ENCODE results near the gene EVX2. TPM values are rescaled to one million over a fixed set of nuclear protein-coding genes. Genes with fewer than 3 reads are reported as not detected.
A peak's percentile ranks its signal among the peaks of the same experiment; 100 is the strongest.

EVX2 gene
- total RNA-seq, 4 donors from 2014 or later, result not detected

DNA sequence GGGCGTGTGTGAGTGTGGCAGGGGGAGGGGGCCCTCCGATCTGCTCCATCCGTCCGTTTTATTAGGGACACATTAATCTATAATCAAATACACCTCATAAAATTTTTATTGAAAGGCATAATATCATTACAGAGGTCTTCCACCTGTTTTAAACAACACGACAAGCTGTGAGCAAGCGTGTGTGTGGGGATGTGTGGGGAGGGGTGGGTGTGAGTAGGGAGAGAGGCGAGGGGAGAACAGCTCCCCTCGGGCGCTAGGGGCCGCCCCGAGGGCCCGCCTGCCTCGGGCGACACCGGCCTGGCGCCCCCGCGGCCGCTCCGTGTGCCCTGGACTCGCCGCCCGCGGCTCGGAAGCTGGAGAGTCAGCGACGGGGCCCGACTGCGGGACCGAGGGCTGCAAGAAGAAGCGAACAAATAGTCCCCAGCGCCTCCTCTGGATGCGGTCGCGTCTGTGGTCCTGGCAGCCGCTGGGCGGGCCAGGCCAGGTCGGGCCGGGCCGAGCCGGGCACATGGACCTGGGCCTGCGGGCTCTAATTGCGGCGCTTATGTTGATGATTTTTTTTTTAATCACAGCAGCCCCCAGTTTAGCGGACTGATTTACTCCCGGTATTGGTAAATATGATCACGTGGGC is 38.4 kb upstream of the EVX2 start:
- peak overlapping the region in 1 of 3 donors; percentile 28 for H3K4me3 ChIP-seq (replicated peaks in 1 of 3)
- no peak for TF ChIP-seq POLR2A (IDR thresholded peaks at IDR 0.05)
- TF ChIP-seq, protein P1, sequence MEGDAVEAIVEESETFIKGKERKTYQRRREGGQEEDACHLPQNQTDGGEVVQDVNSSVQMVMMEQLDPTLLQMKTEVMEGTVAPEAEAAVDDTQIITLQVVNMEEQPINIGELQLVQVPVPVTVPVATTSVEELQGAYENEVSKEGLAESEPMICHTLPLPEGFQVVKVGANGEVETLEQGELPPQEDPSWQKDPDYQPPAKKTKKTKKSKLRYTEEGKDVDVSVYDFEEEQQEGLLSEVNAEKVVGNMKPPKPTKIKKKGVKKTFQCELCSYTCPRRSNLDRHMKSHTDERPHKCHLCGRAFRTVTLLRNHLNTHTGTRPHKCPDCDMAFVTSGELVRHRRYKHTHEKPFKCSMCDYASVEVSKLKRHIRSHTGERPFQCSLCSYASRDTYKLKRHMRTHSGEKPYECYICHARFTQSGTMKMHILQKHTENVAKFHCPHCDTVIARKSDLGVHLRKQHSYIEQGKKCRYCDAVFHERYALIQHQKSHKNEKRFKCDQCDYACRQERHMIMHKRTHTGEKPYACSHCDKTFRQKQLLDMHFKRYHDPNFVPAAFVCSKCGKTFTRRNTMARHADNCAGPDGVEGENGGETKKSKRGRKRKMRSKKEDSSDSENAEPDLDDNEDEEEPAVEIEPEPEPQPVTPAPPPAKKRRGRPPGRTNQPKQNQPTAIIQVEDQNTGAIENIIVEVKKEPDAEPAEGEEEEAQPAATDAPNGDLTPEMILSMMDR (IDR thresholded peaks at IDR 0.05), result no peak
- H3K36me3 ChIP-seq, result no peaks in the 10 kb centered on the region
- H3K27me3 ChIP-seq, result peaks cover 75% of the 10 kb centered on the region
- DNase-seq, result no peak
- intact Hi-C loops (cut with DNase I), result loop anchor here (10.0 kb wide), 1 partner anchor 1023 kb away; no protein-coding TSS in a partner anchor
- 5 to 6% methylated on average over 12 to 20 of the region's 47 CpGs for WGBS, 2 donors
- peaks cover 0 to 15% of the 10 kb centered on the region in 2 donors for H3K4me1 ChIP-seq
- peak overlapping the region in 1 of 3 donors; percentile 51 for H3K27ac ChIP-seq
- no peaks in the 10 kb centered on the region for H3K9me3 ChIP-seq

DNA sequence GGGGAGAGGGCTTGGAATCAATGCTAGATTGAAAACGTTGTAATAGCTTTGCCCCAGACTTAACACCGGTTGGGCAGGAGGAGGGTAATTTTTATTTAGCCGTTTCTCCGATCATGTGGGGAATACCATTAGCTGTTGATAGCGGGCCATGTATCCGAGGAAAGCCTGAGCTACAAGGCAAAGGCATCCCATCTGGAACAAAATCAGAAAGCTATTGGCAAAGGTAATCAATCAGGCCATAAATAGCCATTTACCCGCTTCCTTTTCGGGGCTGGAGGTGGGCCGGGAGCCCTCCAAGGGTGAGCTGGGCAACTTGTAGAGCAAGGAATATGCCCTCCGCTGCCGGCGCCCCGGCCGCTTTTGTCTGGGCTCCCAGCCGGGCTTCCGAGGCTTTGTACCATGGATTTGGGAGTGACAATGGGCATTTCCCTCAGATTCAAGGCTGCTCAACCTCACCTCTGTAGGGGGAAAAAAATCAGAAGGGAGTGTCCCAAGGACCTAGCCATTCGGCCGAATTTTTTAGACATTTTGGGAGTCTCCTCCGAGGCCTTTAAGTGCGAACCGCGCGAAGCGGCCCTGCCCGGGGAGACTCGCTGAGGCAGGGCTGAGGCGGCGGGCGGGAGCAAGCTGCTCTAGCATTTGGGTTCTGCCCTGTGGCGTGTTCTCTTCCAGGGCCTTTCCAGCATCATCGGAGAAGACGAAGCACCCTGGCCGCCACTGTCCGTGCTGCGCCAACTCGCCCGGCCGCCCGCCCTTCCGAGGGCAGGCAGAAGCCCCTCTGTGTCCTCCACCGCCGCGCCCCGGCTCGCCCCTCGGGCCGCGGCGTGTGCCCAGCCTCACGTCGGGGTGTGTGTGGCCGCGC is 37.7 kb upstream of the EVX2 start:
- WGBS, 2 donors, result 8 to 13% methylated on average over 25 to 30 of the region's 53 CpGs
- peak overlapping the region in 1 of 3 donors; percentile 11 for H3K27ac ChIP-seq
- peak overlapping the region in 1 of 3 donors; percentile 28 for H3K4me3 ChIP-seq (replicated peaks in 1 of 3)
- H3K27me3 ChIP-seq, result peaks cover 75% of the 10 kb centered on the region
- H3K9me3 ChIP-seq, result no peaks in the 10 kb centered on the region
- intact Hi-C loops (cut with DNase I), result loop anchor here (10.0 kb wide), 1 partner anchor 1023 kb away; no protein-coding TSS in a partner anchor
- peaks cover 0 to 15% of the 10 kb centered on the region in 2 donors for H3K4me1 ChIP-seq
- TF ChIP-seq, protein P1 (IDR thresholded peaks at IDR 0.05), result no peak
- TF ChIP-seq POLR2A (IDR thresholded peaks at IDR 0.05), result no peak
- DNase-seq, result no peak
- no peaks in the 10 kb centered on the region for H3K36me3 ChIP-seq

DNA sequence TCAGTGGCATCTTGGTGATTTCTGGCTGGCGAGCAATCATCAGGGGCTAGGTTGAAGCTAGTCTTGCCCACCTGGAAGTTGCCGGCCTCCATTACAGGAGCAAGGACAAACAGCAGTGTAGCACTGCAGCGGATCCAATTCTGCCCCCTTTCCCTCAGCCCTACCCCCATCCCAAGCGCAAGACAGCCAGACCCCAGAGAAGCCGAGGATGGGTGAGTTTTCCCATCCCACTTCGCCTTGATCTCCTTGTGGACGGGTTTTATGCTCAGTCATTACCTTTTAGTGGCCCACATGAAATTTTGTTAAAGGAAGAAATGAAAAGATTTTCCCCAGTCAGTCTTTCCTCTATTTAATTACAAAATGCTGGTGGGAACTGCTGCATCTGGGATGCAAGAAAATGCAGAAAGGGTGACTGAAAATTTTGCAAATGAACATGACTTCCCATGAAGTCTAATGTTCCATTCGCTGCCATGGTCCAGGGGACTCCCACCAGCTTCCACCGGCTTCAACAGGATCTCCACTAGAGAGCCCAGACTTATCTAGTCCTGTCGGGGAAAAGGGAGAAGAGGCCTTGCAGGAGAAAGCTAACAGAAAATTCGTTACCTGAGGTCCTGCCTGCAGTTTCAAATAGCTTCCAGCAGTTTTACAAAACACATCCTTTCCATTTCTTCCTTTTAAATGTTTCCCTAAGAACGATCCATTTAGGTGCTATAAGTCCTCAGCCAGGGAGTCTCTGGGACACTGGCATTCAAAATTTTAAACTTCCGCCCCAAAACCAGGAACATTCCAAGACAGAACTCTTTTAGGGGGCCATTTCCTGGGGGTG is 36.8 kb upstream of the EVX2 start:
- H3K27ac ChIP-seq, result no peak overlapping the region
- 16 to 25% methylated on average over 13 of the region's 13 CpGs for WGBS, 2 donors
- TF ChIP-seq, protein P1 (IDR thresholded peaks at IDR 0.05), result no peak
- DNase-seq, result no peak
- no peaks in the 10 kb centered on the region for H3K36me3 ChIP-seq
- no peak overlapping the region for H3K4me3 ChIP-seq (replicated peaks in 1 of 3)
- no peaks in the 10 kb centered on the region for H3K9me3 ChIP-seq
- H3K27me3 ChIP-seq, result peaks cover 70% of the 10 kb centered on the region
- H3K4me1 ChIP-seq, result peaks cover 0 to 15% of the 10 kb centered on the region in 2 donors
- intact Hi-C loops (cut with DNase I), result loop anchor here (10.0 kb wide), 1 partner anchor 1024 kb away; no protein-coding TSS in a partner anchor

DNA sequence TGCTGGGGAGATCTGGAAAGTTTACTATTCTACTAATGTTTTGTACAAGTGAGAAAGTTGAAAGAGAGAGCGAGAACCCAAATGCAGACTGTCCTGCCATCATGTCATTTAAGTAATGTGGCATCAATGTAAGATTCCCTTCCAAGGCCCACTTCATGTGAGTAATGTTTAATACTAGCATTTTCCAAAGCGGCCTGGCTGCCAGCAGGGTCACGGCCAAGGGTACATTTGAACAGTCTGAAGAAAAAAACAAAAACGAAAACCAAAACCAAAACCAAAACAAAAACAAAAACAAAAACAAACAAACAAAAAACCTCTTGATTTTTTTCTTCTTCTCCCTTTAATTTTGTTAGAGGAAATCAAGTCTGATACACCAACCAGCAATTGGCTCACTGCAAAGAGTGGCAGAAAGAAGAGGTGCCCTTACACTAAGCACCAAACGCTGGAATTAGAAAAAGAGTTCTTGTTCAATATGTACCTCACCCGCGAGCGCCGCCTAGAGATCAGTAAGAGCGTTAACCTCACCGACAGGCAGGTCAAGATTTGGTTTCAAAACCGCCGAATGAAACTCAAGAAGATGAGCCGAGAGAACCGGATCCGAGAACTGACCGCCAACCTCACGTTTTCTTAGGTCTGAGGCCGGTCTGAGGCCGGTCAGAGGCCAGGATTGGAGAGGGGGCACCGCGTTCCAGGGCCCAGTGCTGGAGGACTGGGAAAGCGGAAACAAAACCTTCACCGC is 35.0 kb upstream of the EVX2 start:
- H3K36me3 ChIP-seq, result no peaks in the 10 kb centered on the region
- H3K27ac ChIP-seq, result no peak overlapping the region
- peaks cover 68% of the 10 kb centered on the region for H3K27me3 ChIP-seq
- H3K9me3 ChIP-seq, result no peaks in the 10 kb centered on the region
- TF ChIP-seq, protein P1 (IDR thresholded peaks at IDR 0.05), result peak in 1 of 6 experiments; percentile 12
- no peak for TF ChIP-seq POLR2A (IDR thresholded peaks at IDR 0.05)
- H3K4me3 ChIP-seq (replicated peaks in 1 of 3), result no peak overlapping the region
- no peak for DNase-seq
- 14 to 16% methylated on average over 24 of the region's 24 CpGs for WGBS, 2 donors
- intact Hi-C loops (cut with DNase I), result no loop called here
- H3K4me1 ChIP-seq, result peaks cover 0 to 15% of the 10 kb centered on the region in 2 donors

Data from thyroid gland (tissue), 4 donors.